A673 (cell line): ENCODE measurements around the gene HOXD8.

Source experiments
- CTCF ChIP-seq: fragments of 300-800, 200-600 bp; sonication (generic); conservative IDR thresholded peaks from 2 replicates; pipeline ENCODE4 v1.5.1; 2017; ENCODE audit warnings: low read depth, mild to moderate bottlenecking, antibody characterized with exemption, low read length, moderate library complexity, mixed read lengths
- EZH2 ChIP-seq: fragments of 200-600 bp; sonication (generic); IDR thresholded peaks from 2 replicates; pipeline ENCODE4 v1.6.1; 2017; ENCODE audit warnings: borderline replicate concordance, low read depth, mild to moderate bottlenecking, mixed read lengths, antibody characterized with exemption, low read length; ENCODE audit not compliant: poor library complexity, severe bottlenecking

GRCh38 chr2:176134035-176134434, 4.5 kb downstream of the HOXD8 start:
- no peak for TF ChIP-seq CTCF
- no peak for TF ChIP-seq EZH2
